ENCODE data around the gene COA8.

COA8 gene

GRCh38 chr14:103563844-103564505 lies 1.2 kb downstream of the COA8 start:
- Histone ChIP-seq H3K36me3 (ENCODE audit: control insufficient read depth in 4 of 4, insufficient read depth in 4 of 4, low read length in 3 of 4) (peaks cover 2 to 19% (median 13%) of the 10 kb centered on the region in 4 experiments), H3K4me3 (ENCODE audit: control insufficient read depth in 1 of 7, extremely low read depth in 1 of 7, insufficient read depth in 4 of 7, low read depth in 2 of 7, low read length in 6 of 7) (peak overlapping the region in 6 of 7 experiments; percentile 92 to 99 (median 94)), H3K4me1 (ENCODE audit: control extremely low read depth in 1 of 4, control insufficient read depth in 4 of 4, insufficient read depth in 4 of 4, low read length in 3 of 4) (peaks cover 11 to 30% (median 25%) of the 10 kb centered on the region in 4 experiments), H3K27ac (ENCODE audit: insufficient read depth in 1 of 2, low read depth in 1 of 2, low read length in 2 of 2, poor library complexity in 1 of 2, severe bottlenecking in 2 of 2) (peak overlapping the region; percentile 78 to 93), H3K27me3 (replicated peaks in 2 of 5; ENCODE audit: control insufficient read depth in 4 of 5, insufficient read depth in 5 of 5, low read length in 4 of 5) (no peaks in the 10 kb centered on the region), H3K9me3 (ENCODE audit: control extremely low read depth in 1 of 5, control insufficient read depth in 4 of 5, insufficient read depth in 2 of 5, low read depth in 1 of 5, low read length in 4 of 5) (no peaks in the 10 kb centered on the region)
- ChIA-PET POLR2A (interaction anchor here (0.9 kb wide), 1 partner anchor 114 kb away, joined by 3 read pairs; no protein-coding TSS in a partner anchor), CTCF (interaction anchor here (0.7 to 1.3 kb wide), 5 partner anchors 10 to 118 kb away, joined by 3 to 8 read pairs (median 3); no protein-coding TSS in a partner anchor)
- 82% methylated on average over 15 of the region's 21 CpGs for WGBS (ENCODE audit: insufficient coverage)
- DNase-seq, result peak in 2 of 3 donors; percentile 38 to 40

DNA sequence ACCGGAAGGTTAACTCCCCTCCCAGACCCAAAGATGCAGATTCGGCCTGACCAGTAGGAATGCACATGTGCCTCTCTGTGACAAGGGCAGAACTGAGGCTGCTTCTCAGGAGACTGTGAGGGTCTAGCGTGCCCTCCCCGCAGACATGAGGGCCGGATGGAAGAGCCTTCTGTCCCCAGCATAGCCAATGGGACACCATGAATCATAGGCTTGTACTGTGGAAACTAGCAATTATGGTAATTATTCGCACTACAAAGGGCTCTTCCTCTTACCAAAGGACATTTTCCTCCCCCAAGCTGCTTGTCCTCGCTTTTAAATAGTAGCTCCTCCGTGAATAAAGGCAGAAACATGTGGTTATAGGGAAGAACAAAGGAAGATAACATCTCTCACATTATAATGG lies 6.2 kb downstream of the COA8 start:
- POLR2A ChIA-PET, result interaction anchor here (0.7 kb wide), 1 partner anchor 124 kb away, joined by 3 read pairs; no protein-coding TSS in a partner anchor
- WGBS (ENCODE audit: insufficient coverage), result 92% methylated on average over 4 of the region's 8 CpGs
- H3K4me3 ChIP-seq (ENCODE audit: control insufficient read depth in 1 of 7, extremely low read depth in 1 of 7, insufficient read depth in 4 of 7, low read depth in 2 of 7, low read length in 6 of 7), result no peak overlapping the region

DNA sequence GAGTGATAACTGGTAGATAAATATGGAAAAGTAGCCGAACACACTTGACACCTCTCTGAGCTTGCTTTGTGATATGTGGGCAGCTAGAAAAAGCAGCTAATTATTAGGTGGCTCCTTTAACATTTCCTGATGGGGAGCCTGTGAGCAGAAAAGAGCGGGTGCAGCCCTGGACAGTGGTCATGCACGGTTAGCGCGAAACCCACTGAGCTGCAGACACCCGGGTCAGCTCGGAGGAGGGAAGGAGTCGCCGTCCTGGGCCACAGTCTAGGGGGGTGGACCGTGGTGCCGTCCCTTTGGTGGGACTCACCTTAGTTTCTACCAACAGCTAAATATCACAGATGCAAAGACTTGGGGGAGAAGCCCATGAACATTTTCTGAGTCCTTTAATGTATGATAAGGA lies 6.6 kb downstream of the COA8 start:
- ChIA-PET POLR2A (no interaction called here), CTCF (interaction anchor here (0.9 to 1.5 kb wide), 3 partner anchors 68 to 111 kb away, joined by 3 to 7 read pairs (median 5); no protein-coding TSS in a partner anchor)
- H3K27me3 ChIP-seq (replicated peaks in 2 of 5; ENCODE audit: control insufficient read depth in 4 of 5, insufficient read depth in 5 of 5, low read length in 4 of 5), result no peaks in the 10 kb centered on the region
- H3K9me3 ChIP-seq (ENCODE audit: control extremely low read depth in 1 of 5, control insufficient read depth in 4 of 5, insufficient read depth in 2 of 5, low read depth in 1 of 5, low read length in 4 of 5), result no peaks in the 10 kb centered on the region
- no peak for DNase-seq
- H3K36me3 ChIP-seq (ENCODE audit: control insufficient read depth in 4 of 4, insufficient read depth in 4 of 4, low read length in 3 of 4), result peaks cover 0 to 9% (median 7%) of the 10 kb centered on the region in 4 experiments
- H3K4me3 ChIP-seq (ENCODE audit: control insufficient read depth in 1 of 7, extremely low read depth in 1 of 7, insufficient read depth in 4 of 7, low read depth in 2 of 7, low read length in 6 of 7), result no peak overlapping the region
- no peak overlapping the region for H3K27ac ChIP-seq (ENCODE audit: insufficient read depth in 1 of 2, low read depth in 1 of 2, low read length in 2 of 2, poor library complexity in 1 of 2, severe bottlenecking in 2 of 2)
- WGBS (ENCODE audit: insufficient coverage), result 99% methylated on average over 7 of the region's 11 CpGs
- no peaks in the 10 kb centered on the region for H3K4me1 ChIP-seq (ENCODE audit: control extremely low read depth in 1 of 4, control insufficient read depth in 4 of 4, insufficient read depth in 4 of 4, low read length in 3 of 4)

More for the DNA sequence above, 6.2 kb downstream of the COA8 start:
- Histone ChIP-seq H3K4me1 (ENCODE audit: control extremely low read depth in 1 of 4, control insufficient read depth in 4 of 4, insufficient read depth in 4 of 4, low read length in 3 of 4) (peaks cover 0 to 4% (median 2%) of the 10 kb centered on the region in 4 experiments), H3K9me3 (ENCODE audit: control extremely low read depth in 1 of 5, control insufficient read depth in 4 of 5, insufficient read depth in 2 of 5, low read depth in 1 of 5, low read length in 4 of 5) (no peaks in the 10 kb centered on the region), H3K27me3 (replicated peaks in 2 of 5; ENCODE audit: control insufficient read depth in 4 of 5, insufficient read depth in 5 of 5, low read length in 4 of 5) (no peaks in the 10 kb centered on the region), H3K27ac (ENCODE audit: insufficient read depth in 1 of 2, low read depth in 1 of 2, low read length in 2 of 2, poor library complexity in 1 of 2, severe bottlenecking in 2 of 2) (no peak overlapping the region), H3K36me3 (ENCODE audit: control insufficient read depth in 4 of 4, insufficient read depth in 4 of 4, low read length in 3 of 4) (peaks cover 0 to 4% (median 3%) of the 10 kb centered on the region in 4 experiments)
- CTCF ChIA-PET, result interaction anchor here (0.9 to 1.5 kb wide), 3 partner anchors 69 to 111 kb away, joined by 3 to 7 read pairs (median 5); no protein-coding TSS in a partner anchor
- no peak for DNase-seq

DNA sequence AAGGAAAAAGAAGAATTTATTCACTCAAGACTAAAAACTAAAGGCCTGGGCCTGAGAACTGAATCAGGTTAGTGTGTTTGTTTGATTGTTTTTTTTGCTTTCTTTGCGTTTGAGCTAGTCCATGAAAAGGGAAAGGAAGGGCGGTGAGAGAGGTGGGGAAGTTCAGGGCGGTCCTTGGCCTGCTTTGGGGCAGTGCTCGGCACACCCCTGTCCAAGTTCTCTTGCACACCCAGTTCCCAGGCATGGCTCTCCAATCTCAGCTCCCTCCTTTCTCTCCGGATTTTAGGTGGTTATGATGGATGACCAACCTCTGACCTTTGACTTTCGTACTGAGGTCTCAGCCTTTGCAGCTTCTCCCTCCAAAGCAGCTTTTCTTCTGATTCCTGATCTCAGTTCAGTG lies 11.3 kb downstream of the COA8 start:
- Histone ChIP-seq H3K27ac (ENCODE audit: insufficient read depth in 1 of 2, low read depth in 1 of 2, low read length in 2 of 2, poor library complexity in 1 of 2, severe bottlenecking in 2 of 2) (no peak overlapping the region), H3K27me3 (replicated peaks in 2 of 5; ENCODE audit: control insufficient read depth in 4 of 5, insufficient read depth in 5 of 5, low read length in 4 of 5) (no peaks in the 10 kb centered on the region), H3K4me3 (ENCODE audit: control insufficient read depth in 1 of 7, extremely low read depth in 1 of 7, insufficient read depth in 4 of 7, low read depth in 2 of 7, low read length in 6 of 7) (no peak overlapping the region), H3K4me1 (ENCODE audit: control extremely low read depth in 1 of 4, control insufficient read depth in 4 of 4, insufficient read depth in 4 of 4, low read length in 3 of 4) (no peaks in the 10 kb centered on the region), H3K9me3 (ENCODE audit: control extremely low read depth in 1 of 5, control insufficient read depth in 4 of 5, insufficient read depth in 2 of 5, low read depth in 1 of 5, low read length in 4 of 5) (no peaks in the 10 kb centered on the region), H3K36me3 (ENCODE audit: control insufficient read depth in 4 of 4, insufficient read depth in 4 of 4, low read length in 3 of 4) (peaks cover 0 to 42% (median 34%) of the 10 kb centered on the region in 4 experiments)
- DNase-seq, result no peak
- POLR2A ChIA-PET, result no interaction called here
- 93% methylated on average over 6 of the region's 6 CpGs for WGBS (ENCODE audit: insufficient coverage)
- CTCF ChIA-PET, result interaction anchor here (0.7 to 4.2 kb wide), 7 partner anchors 10 to 103 kb away, joined by 3 to 13 read pairs (median 3); no protein-coding TSS in a partner anchor

DNA sequence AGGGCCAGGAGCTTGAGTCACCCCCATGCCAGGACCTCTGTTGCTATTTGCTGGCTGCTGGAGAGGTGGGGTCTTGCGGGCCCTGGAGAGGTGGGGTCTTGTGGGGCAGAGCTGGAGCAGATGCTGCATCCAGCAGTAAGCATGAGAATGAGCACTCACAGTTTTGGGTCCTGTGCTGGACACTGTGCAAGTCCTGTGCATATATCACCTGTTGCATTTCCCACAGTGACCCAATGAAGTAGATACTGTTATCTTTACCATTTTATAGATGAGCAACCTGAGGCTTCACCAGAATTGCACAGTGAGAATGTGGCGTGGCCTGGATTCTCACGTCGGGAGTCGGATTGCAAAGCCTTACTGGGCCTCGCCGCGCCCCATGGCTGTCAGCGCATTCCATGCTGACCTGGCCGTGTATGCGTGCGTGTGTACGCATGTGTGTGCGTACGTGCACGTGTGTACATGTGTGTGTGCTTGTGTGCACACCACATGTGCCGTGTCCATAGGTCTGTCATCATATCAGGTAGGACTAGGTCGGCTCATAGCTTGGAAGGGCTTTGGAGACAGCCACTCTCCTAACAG lies 12.0 kb downstream of the COA8 start:
- WGBS (ENCODE audit: insufficient coverage), result 95% methylated on average over 17 of the region's 18 CpGs
- no peak for DNase-seq
- ChIA-PET CTCF (interaction anchor here (0.7 to 4.2 kb wide), 6 partner anchors 11 to 106 kb away, joined by 3 to 13 read pairs (median 4); no protein-coding TSS in a partner anchor), POLR2A (no interaction called here)
- Histone ChIP-seq H3K27ac (ENCODE audit: insufficient read depth in 1 of 2, low read depth in 1 of 2, low read length in 2 of 2, poor library complexity in 1 of 2, severe bottlenecking in 2 of 2) (no peak overlapping the region), H3K4me1 (ENCODE audit: control extremely low read depth in 1 of 4, control insufficient read depth in 4 of 4, insufficient read depth in 4 of 4, low read length in 3 of 4) (no peaks in the 10 kb centered on the region), H3K9me3 (ENCODE audit: control extremely low read depth in 1 of 5, control insufficient read depth in 4 of 5, insufficient read depth in 2 of 5, low read depth in 1 of 5, low read length in 4 of 5) (no peaks in the 10 kb centered on the region), H3K4me3 (ENCODE audit: control insufficient read depth in 1 of 7, extremely low read depth in 1 of 7, insufficient read depth in 4 of 7, low read depth in 2 of 7, low read length in 6 of 7) (no peak overlapping the region), H3K36me3 (ENCODE audit: control insufficient read depth in 4 of 4, insufficient read depth in 4 of 4, low read length in 3 of 4) (peaks cover 0 to 42% (median 34%) of the 10 kb centered on the region in 4 experiments), H3K27me3 (replicated peaks in 2 of 5; ENCODE audit: control insufficient read depth in 4 of 5, insufficient read depth in 5 of 5, low read length in 4 of 5) (no peaks in the 10 kb centered on the region)

DNA sequence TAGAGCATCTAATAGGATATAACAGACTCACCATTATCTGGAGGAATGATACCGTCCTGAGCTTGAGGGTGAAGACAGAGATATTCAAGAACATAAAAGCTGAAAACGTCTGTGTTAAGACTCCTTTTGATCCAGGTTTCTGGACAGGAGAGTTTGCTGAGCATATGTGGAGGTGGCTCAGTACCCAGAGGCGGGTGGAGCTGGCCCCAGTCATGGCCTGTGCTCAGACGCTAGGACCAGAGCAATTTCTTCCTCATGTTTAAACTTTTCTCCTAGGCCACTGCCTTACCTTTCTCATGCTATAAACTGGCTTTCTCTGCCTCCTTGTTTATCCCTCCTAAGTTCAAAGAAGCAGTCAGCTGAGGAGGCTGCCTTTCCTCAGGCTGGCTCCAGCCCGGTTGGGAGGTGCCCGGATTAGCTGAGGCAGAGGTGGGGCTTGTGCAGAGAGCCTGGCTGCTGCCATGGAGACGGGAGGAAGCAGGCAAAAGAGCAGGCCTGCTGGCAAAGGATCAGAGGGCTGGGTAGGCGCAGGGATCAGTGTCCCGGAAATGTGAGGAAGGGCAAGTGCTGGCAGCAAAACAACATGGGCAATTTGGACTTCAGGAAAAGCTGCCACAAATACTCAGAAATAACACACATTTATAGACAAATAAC lies 13.7 kb downstream of the COA8 start:
- ChIA-PET CTCF (interaction anchor here (1.5 to 2.4 kb wide), 2 partner anchors 101 to 104 kb away, joined by 5 to 12 read pairs; no protein-coding TSS in a partner anchor), POLR2A (interaction anchor here (1.3 kb wide), 1 partner anchor 14 kb away, joined by 3 read pairs; the partner anchor contains the start of gene BAG5)
- Histone ChIP-seq H3K27ac (ENCODE audit: insufficient read depth in 1 of 2, low read depth in 1 of 2, low read length in 2 of 2, poor library complexity in 1 of 2, severe bottlenecking in 2 of 2) (no peak overlapping the region), H3K36me3 (ENCODE audit: control insufficient read depth in 4 of 4, insufficient read depth in 4 of 4, low read length in 3 of 4) (peaks cover 0 to 47% (median 37%) of the 10 kb centered on the region in 4 experiments), H3K9me3 (ENCODE audit: control extremely low read depth in 1 of 5, control insufficient read depth in 4 of 5, insufficient read depth in 2 of 5, low read depth in 1 of 5, low read length in 4 of 5) (no peaks in the 10 kb centered on the region), H3K4me3 (ENCODE audit: control insufficient read depth in 1 of 7, extremely low read depth in 1 of 7, insufficient read depth in 4 of 7, low read depth in 2 of 7, low read length in 6 of 7) (no peak overlapping the region), H3K4me1 (ENCODE audit: control extremely low read depth in 1 of 4, control insufficient read depth in 4 of 4, insufficient read depth in 4 of 4, low read length in 3 of 4) (no peaks in the 10 kb centered on the region), H3K27me3 (replicated peaks in 2 of 5; ENCODE audit: control insufficient read depth in 4 of 5, insufficient read depth in 5 of 5, low read length in 4 of 5) (no peaks in the 10 kb centered on the region)
- 95% methylated on average over 9 of the region's 9 CpGs for WGBS (ENCODE audit: insufficient coverage)
- DNase-seq, result no peak

Data from common myeloid progenitor, CD34-positive (primary cell).